ENCODE measurements around the gene LAMA2. TPM values are rescaled to one million over a fixed set of nuclear protein-coding genes. Genes with fewer than 3 reads are reported as not detected.

The LAMA2 gene
- total and polyA plus RNA-seq, 2 donors = 54.2 to 190 TPM

- no peak for DNase-seq (ENCODE audit: extremely low spot score)
- Histone ChIP-seq H3K27ac (ENCODE audit: low read depth) (no peak overlapping the region), H3K36me3 (ENCODE audit: insufficient read depth) (peaks cover 2% of the 10 kb centered on the region), H3K4me3 (ENCODE audit: low read depth, low read length) (no peak overlapping the region), H3K4me1 (ENCODE audit: insufficient read depth) (no peaks in the 10 kb centered on the region)
- WGBS = 87% methylated on average over 2 of the region's 2 CpGs
Observed at GRCh38 chr6:129485746-129486145, 602.8 kb downstream of the LAMA2 start.

DNA sequence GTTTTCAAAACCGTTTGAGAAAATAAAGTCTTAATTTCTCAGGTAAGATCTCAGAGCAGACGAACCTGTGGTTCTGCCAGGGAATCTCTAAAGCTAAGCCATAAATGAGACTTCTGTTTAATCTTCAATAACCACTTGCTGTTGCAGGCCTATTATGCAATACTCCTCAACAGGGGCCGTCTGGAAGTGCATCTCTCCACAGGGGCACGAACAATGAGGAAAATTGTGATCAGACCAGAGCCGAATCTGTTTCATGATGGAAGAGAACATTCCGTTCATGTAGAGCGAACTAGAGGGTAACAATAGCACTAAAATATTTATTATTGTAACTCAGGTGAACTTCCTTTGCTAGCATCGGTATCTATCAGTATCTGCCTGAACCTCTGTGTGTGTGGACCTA, 603.4 kb downstream of the LAMA2 start:
- peaks cover 2% of the 10 kb centered on the region for H3K36me3 ChIP-seq (ENCODE audit: insufficient read depth)
- WGBS = 79% methylated on average over 8 of the region's 8 CpGs
- no peak overlapping the region for H3K27ac ChIP-seq (ENCODE audit: low read depth)
- H3K4me1 ChIP-seq (ENCODE audit: insufficient read depth) = no peaks in the 10 kb centered on the region
- H3K4me3 ChIP-seq (ENCODE audit: low read depth, low read length) = no peak overlapping the region
- no peak for DNase-seq (ENCODE audit: extremely low spot score)

GRCh38 chr6:129488313-129488712, 605.4 kb downstream of the LAMA2 start:
- H3K27ac ChIP-seq (ENCODE audit: low read depth) = no peak overlapping the region
- 73% methylated on average over 2 of the region's 2 CpGs for WGBS
- DNase-seq (ENCODE audit: extremely low spot score) = no peak
- no peaks in the 10 kb centered on the region for H3K4me1 ChIP-seq (ENCODE audit: insufficient read depth)
- no peak overlapping the region for H3K4me3 ChIP-seq (ENCODE audit: low read depth, low read length)
- peaks cover 2% of the 10 kb centered on the region for H3K36me3 ChIP-seq (ENCODE audit: insufficient read depth)

GRCh38 chr6:129489215-129489765, 606.4 kb downstream of the LAMA2 start:
- no peak for DNase-seq (ENCODE audit: extremely low spot score)
- H3K4me1 ChIP-seq (ENCODE audit: insufficient read depth) = no peaks in the 10 kb centered on the region
- WGBS = 97% methylated on average over 2 of the region's 2 CpGs
- H3K27ac ChIP-seq (ENCODE audit: low read depth) = no peak overlapping the region
- H3K4me3 ChIP-seq (ENCODE audit: low read depth, low read length) = no peak overlapping the region
- H3K36me3 ChIP-seq (ENCODE audit: insufficient read depth) = peaks cover 2% of the 10 kb centered on the region

GRCh38 chr6:129490521-129491255, 607.8 kb downstream of the LAMA2 start:
- peak overlapping the region; percentile 93 for H3K27ac ChIP-seq (ENCODE audit: low read depth)
- H3K4me1 ChIP-seq (ENCODE audit: insufficient read depth) = no peaks in the 10 kb centered on the region
- peaks cover 2% of the 10 kb centered on the region for H3K36me3 ChIP-seq (ENCODE audit: insufficient read depth)
- 32% methylated on average over 9 of the region's 9 CpGs for WGBS
- no peak for DNase-seq (ENCODE audit: extremely low spot score)
- no peak overlapping the region for H3K4me3 ChIP-seq (ENCODE audit: low read depth, low read length)

GRCh38 chr6:129491436-129491835, 608.5 kb downstream of the LAMA2 start:
- H3K36me3 ChIP-seq (ENCODE audit: insufficient read depth) = peaks cover 2% of the 10 kb centered on the region
- H3K27ac ChIP-seq (ENCODE audit: low read depth) = peak overlapping the region; percentile 78
- WGBS = 92% methylated on average over 6 of the region's 6 CpGs
- no peak overlapping the region for H3K4me3 ChIP-seq (ENCODE audit: low read depth, low read length)
- no peak for DNase-seq (ENCODE audit: extremely low spot score)
- no peaks in the 10 kb centered on the region for H3K4me1 ChIP-seq (ENCODE audit: insufficient read depth)

DNA sequence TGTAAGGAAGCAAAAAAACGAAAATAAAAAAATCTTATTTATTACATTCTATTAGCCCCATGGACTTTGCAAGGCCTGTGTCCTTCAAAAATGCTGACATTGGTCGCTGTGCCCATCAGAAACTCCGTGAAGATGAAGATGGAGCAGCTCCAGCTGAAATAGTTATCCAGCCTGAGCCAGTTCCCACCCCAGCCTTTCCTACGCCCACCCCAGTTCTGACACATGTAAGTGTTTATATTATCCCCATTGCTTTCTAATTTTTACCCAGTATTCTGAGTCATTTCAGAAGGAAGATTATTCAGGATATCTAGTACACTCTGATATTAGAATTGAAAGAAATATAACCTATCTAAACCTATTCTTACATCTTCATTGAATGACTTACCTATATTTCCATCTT, 609.3 kb downstream of the LAMA2 start:
- H3K27ac ChIP-seq (ENCODE audit: low read depth) = no peak overlapping the region
- no peaks in the 10 kb centered on the region for H3K4me1 ChIP-seq (ENCODE audit: insufficient read depth)
- WGBS = 91% methylated on average over 4 of the region's 4 CpGs
- no peak overlapping the region for H3K4me3 ChIP-seq (ENCODE audit: low read depth, low read length)
- H3K36me3 ChIP-seq (ENCODE audit: insufficient read depth) = no peaks in the 10 kb centered on the region
- no peak for DNase-seq (ENCODE audit: extremely low spot score)

GRCh38 chr6:129493354-129493902, 610.5 kb downstream of the LAMA2 start:
- Histone ChIP-seq H3K4me3 (ENCODE audit: low read depth, low read length) (no peak overlapping the region), H3K36me3 (ENCODE audit: insufficient read depth) (no peaks in the 10 kb centered on the region), H3K27ac (ENCODE audit: low read depth) (no peak overlapping the region), H3K4me1 (ENCODE audit: insufficient read depth) (no peaks in the 10 kb centered on the region)
- 50% methylated on average over 6 of the region's 6 CpGs for WGBS
- DNase-seq (ENCODE audit: extremely low spot score) = no peak

DNA sequence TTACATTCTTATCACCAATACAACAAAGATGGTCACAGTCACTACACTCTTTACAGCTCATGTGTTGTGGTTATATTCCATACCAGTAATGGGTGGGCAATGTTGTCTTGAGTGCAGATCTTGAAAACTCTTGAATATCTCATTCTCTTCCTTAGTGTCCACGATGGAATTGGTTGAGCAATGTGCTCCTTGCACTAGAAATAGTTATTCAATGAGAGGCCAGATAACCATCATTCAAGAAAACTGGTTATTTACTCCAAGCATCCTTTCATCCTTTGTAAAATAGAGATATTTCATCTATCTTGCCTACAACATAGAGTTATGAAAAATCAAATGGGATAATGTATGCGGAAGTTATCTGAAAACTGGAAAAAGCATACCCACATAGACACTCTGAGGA, 611.2 kb downstream of the LAMA2 start:
- DNase-seq (ENCODE audit: extremely low spot score) = no peak
- Histone ChIP-seq H3K27ac (ENCODE audit: low read depth) (no peak overlapping the region), H3K4me1 (ENCODE audit: insufficient read depth) (no peaks in the 10 kb centered on the region), H3K4me3 (ENCODE audit: low read depth, low read length) (no peak overlapping the region), H3K36me3 (ENCODE audit: insufficient read depth) (no peaks in the 10 kb centered on the region)
- WGBS = 93% methylated on average over 2 of the region's 2 CpGs

GRCh38 chr6:129494586-129494985, 611.6 kb downstream of the LAMA2 start:
- DNase-seq (ENCODE audit: extremely low spot score) = no peak
- no peaks in the 10 kb centered on the region for H3K36me3 ChIP-seq (ENCODE audit: insufficient read depth)
- H3K4me1 ChIP-seq (ENCODE audit: insufficient read depth) = no peaks in the 10 kb centered on the region
- no peak overlapping the region for H3K4me3 ChIP-seq (ENCODE audit: low read depth, low read length)
- H3K27ac ChIP-seq (ENCODE audit: low read depth) = no peak overlapping the region

DNA sequence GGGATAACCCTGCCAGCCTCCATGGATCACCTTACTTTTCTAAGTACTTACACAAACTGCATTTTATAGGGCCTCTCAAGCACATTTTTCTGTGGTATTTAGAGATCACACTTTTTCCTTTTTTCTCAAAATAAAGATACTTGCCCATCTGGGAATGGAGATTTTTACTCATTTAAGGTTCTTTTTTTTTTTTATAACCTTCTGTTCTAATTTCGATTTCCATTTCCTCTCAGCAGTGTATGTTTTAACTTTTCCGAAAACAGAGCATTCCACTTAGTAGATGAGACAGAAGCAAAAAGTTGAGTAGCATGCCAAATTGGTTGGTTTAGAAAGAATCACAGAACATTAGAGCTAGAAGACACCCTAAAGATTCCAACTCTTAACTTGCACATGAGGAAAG, 612.7 kb downstream of the LAMA2 start:
- Histone ChIP-seq H3K4me1 (ENCODE audit: insufficient read depth) (no peaks in the 10 kb centered on the region), H3K4me3 (ENCODE audit: low read depth, low read length) (no peak overlapping the region), H3K36me3 (ENCODE audit: insufficient read depth) (no peaks in the 10 kb centered on the region), H3K27ac (ENCODE audit: low read depth) (no peak overlapping the region)
- WGBS = 90% methylated on average over 2 of the region's 2 CpGs
- no peak for DNase-seq (ENCODE audit: extremely low spot score)

DNA sequence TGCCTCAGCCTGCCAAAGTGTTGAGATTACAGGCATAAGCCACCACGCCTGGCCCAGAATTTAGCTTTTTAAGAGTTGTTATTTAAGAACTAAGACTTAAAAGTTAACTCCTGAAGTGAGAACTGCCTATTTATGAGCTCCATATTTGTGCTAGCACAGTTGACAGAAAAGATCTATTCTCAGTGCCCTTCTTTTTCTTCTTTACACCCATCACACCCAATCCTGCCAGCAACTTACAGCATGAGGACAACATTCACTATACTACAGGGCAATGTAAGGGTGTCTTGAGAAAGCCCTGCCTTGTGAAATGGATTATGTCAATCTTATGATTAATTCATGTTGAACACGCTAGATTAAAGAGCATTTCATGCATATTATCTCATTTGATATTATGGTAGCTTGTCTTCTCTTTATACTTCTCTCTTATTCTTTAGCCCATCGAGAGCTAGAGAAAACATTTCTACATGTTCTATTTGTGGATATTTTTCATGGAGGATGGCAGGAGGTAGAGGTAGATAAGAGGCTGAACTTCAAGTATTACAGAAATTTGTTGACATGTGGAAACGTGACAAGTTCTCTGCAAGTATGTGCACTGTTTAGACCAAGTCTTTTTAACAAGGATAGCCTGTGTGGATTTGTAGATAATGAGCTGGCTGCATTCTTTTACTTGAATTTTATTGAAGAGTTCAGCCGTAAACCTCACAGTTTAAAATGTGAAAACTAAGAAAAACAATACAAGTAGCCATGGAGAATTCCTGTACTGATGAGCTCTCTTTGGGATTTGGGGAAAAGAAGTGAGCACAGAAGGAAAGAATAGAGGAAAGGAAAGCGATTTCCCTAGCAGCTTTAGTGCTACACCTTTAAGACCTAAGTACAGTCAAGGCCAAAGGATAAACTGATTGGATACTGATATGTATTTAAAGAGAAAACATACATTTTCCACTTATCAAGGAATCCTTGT, 614.8 kb downstream of the LAMA2 start:
- DNase-seq (ENCODE audit: extremely low spot score) = no peak
- no peak overlapping the region for H3K27ac ChIP-seq (ENCODE audit: low read depth)
- no peaks in the 10 kb centered on the region for H3K4me1 ChIP-seq (ENCODE audit: insufficient read depth)
- H3K4me3 ChIP-seq (ENCODE audit: low read depth, low read length) = no peak overlapping the region
- no peaks in the 10 kb centered on the region for H3K36me3 ChIP-seq (ENCODE audit: insufficient read depth)
- 39% methylated on average over 6 of the region's 6 CpGs for WGBS

DNA sequence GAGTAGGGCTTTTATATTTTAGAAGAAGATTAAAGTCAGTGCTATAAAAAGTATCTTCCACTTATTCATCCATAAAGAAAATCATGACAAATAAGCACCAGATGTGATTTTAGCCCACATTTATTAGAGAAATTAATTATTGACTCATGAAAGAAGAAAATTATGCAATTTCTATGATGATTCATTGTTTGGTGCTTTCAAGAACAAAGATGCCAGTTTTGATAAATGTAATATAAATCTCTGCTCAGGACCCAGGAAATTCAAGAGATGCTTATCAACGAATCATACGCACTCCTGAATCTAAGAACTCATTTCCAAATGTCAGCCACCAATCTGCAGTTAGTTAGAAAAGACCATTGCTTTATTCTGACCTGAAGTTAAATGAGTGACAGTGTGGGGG, 615.6 kb downstream of the LAMA2 start:
- 36% methylated on average over 2 of the region's 2 CpGs for WGBS
- Histone ChIP-seq H3K4me1 (ENCODE audit: insufficient read depth) (no peaks in the 10 kb centered on the region), H3K27ac (ENCODE audit: low read depth) (no peak overlapping the region), H3K4me3 (ENCODE audit: low read depth, low read length) (no peak overlapping the region), H3K36me3 (ENCODE audit: insufficient read depth) (no peaks in the 10 kb centered on the region)
- DNase-seq (ENCODE audit: extremely low spot score) = no peak

Measured in urinary bladder (tissue), 4 donors.